Ascending aorta (tissue), 2 donors: ENCODE results near the gene TTC39C. TPM values are rescaled to one million over a fixed set of nuclear protein-coding genes. Genes with fewer than 3 reads are reported as not detected.

Source experiments
- DNase-seq, 2 donors: peaks; one replicate each; pipeline ENCODE4 v3.0.0-alpha.2; 2019; ENCODE audit warnings: low spot score in 2 of 2
- H3K27ac ChIP-seq, 2 donors: fragments of 200-600 bp; sonication (generic); one replicate each; pipeline ENCODE4 v1.5.1; 2016 to 2017; ENCODE audit warnings: mild to moderate bottlenecking in 1 of 2
- H3K27me3 ChIP-seq: fragments of 200-600 bp; sonication (generic); one replicate; pipeline ENCODE4 v1.5.1; 2017
- H3K36me3 ChIP-seq, 2 donors: fragments of 200-600 bp; sonication (generic); one replicate each; pipeline ENCODE4 v1.5.1; 2016
- H3K4me1 ChIP-seq, 2 donors: fragments of 200-600 bp; sonication (generic); one replicate each; pipeline ENCODE4 v1.5.1; 2016 to 2017; ENCODE audit warnings: mild to moderate bottlenecking in 1 of 2
- H3K4me3 ChIP-seq, 2 donors: fragments of 200-600 bp; sonication (generic); one replicate each; pipeline ENCODE4 v1.5.1; 2016 to 2017; ENCODE audit warnings: mild to moderate bottlenecking in 1 of 2
- H3K9me3 ChIP-seq, 2 donors: fragments of 200-600 bp; sonication (generic); one replicate each; pipeline ENCODE4 v1.5.1; 2016
- intact Hi-C: fragments of 100-400 bp; cut with DNase I; formaldehyde crosslinking; loops from one replicate; pipeline ENCODE4 v1.15.1; 2023
- total RNA-seq: library from RNA; depleted of rRNA; stranded (reverse); fragments of >200 nt; gene quantifications from one replicate; pipeline ENCODE4 v1.1.0, GENCODE V29; 2016
- TF ChIP-seq, protein P1 (sequence below), 3 experiments: fragments of 200-600 bp in 2 of 3; fragments of 450-650 bp in 1 of 3; sonication (generic) in 2 of 3; IDR thresholded peaks; one replicate each; pipeline ENCODE4 v1.5.1; 2016 to 2019; ENCODE audit warnings: antibody characterized with exemption in 3 of 3, mild to moderate bottlenecking in 1 of 3, moderate library complexity in 1 of 3

The TTC39C gene
- total RNA-seq, 1 donor from 2014 or later: 18.2 TPM

DNA sequence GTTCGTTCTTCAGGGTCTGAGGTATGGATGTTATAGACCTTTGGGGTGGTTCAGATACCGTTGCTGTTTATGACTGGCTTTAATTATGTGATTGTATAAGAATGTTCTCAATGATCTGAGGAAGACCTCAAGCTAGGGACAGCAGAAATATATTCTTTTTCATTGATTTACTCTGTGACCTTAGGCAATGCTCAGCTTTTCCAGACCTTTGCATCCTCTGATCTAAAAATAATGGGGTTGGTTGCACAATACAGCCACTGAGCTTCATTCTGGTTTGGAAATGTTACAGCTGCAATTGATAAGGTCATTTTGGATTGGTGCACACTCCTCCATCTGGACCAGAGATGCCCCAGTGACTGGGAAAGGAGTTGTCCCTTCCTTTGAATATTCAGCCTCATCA is 107.1 kb downstream of the TTC39C start:
- H3K27ac ChIP-seq: no peak overlapping the region
- no peaks in the 10 kb centered on the region for H3K4me1 ChIP-seq
- H3K4me3 ChIP-seq: no peak overlapping the region
- intact Hi-C loops: no loop called here
- no peaks in the 10 kb centered on the region for H3K9me3 ChIP-seq
- H3K36me3 ChIP-seq: no peaks in the 10 kb centered on the region
- H3K27me3 ChIP-seq: no peaks in the 10 kb centered on the region
- TF ChIP-seq, protein P1, sequence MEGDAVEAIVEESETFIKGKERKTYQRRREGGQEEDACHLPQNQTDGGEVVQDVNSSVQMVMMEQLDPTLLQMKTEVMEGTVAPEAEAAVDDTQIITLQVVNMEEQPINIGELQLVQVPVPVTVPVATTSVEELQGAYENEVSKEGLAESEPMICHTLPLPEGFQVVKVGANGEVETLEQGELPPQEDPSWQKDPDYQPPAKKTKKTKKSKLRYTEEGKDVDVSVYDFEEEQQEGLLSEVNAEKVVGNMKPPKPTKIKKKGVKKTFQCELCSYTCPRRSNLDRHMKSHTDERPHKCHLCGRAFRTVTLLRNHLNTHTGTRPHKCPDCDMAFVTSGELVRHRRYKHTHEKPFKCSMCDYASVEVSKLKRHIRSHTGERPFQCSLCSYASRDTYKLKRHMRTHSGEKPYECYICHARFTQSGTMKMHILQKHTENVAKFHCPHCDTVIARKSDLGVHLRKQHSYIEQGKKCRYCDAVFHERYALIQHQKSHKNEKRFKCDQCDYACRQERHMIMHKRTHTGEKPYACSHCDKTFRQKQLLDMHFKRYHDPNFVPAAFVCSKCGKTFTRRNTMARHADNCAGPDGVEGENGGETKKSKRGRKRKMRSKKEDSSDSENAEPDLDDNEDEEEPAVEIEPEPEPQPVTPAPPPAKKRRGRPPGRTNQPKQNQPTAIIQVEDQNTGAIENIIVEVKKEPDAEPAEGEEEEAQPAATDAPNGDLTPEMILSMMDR (IDR thresholded peaks at IDR 0.05): no peak
- DNase-seq: no peak

DNA sequence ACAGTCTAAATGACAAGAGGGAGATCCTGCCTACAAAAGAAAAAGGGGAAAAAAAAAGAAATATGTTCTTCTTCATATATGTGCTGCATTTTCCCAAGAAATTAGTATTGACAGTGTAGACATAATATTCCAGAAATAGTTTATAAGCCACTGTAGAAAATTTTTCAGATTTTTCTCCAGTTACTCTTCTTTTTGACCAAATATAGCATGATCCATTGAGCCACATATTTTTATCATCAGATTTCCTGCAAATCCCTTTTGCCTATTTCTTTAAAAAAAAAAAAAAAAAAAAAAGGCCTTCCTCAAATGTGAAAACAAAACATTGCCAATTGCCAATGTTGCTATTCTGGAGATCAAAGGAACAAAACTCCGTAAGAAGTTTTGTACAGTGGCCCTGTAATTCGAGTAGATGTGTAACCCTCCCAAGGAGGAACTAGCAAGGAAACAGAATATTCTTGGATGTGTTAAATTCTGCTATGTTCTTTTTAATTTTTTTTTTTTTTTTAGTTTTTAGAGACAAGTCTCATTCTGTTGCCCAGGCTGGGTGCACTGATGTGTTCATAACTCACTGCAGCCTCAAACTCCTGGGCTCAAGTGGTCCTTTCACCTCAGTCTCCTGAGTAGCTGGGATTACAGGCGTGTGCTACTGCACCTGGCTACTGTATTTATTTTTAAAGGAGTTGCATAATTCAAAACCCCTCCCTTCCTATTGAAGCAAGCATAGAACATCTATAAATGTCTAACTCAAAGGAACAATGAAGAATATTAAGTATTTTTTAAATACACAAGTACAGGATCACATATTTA is 111.8 kb downstream of the TTC39C start:
- no peak overlapping the region for H3K4me3 ChIP-seq
- TF ChIP-seq, protein P1 (IDR thresholded peaks at IDR 0.05): no peak
- DNase-seq: no peak
- H3K27ac ChIP-seq: no peak overlapping the region
- intact Hi-C loops: no loop called here
- H3K36me3 ChIP-seq: no peaks in the 10 kb centered on the region
- no peaks in the 10 kb centered on the region for H3K9me3 ChIP-seq
- no peaks in the 10 kb centered on the region for H3K27me3 ChIP-seq
- H3K4me1 ChIP-seq: no peaks in the 10 kb centered on the region

DNA sequence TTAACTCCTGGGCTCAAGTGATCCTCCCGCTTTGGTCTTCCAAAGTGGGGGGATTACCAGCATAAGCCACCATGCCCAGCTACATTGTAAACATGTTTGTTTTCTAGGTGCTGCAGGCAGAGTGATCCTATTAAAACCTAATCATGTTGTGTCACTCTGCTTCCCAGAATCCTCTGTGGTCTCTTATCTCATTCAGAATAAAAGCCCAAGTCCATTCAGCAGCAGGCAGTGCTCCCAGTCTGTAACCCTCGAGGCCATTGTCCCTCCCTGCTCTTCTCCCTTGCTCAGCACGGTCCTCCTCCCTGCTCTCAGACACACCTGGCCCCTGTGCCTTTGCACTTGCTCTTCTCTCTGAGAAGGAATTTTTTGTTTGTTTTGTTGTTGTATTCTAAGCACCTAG is 113.2 kb downstream of the TTC39C start:
- TF ChIP-seq, protein P1 (IDR thresholded peaks at IDR 0.05): no peak
- DNase-seq: no peak
- intact Hi-C loops: no loop called here
- no peak overlapping the region for H3K27ac ChIP-seq
- peaks cover 0 to 4% of the 10 kb centered on the region in 2 donors for H3K36me3 ChIP-seq
- no peak overlapping the region for H3K4me3 ChIP-seq
- no peaks in the 10 kb centered on the region for H3K4me1 ChIP-seq
- no peaks in the 10 kb centered on the region for H3K27me3 ChIP-seq
- H3K9me3 ChIP-seq: no peaks in the 10 kb centered on the region

DNA sequence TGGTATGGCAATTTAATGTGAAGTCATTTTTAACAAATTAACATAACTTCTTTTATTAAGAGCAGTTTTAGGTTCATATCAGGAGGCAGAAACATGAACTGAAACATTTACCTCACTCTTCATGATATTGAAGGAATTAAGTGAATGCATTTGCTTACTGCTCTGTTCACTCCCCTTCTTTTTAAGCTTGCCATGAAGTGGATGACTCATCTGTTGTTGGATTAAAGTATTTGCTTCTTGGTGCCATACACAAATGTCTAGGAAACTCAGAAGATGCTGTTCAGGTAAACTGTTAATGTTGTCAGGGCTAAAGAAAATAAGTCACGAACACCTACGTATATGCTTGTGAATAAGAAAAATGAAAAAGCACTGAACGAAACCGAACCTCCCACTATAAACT is 114.1 kb downstream of the TTC39C start:
- DNase-seq: no peak
- TF ChIP-seq, protein P1 (IDR thresholded peaks at IDR 0.05): no peak

DNA sequence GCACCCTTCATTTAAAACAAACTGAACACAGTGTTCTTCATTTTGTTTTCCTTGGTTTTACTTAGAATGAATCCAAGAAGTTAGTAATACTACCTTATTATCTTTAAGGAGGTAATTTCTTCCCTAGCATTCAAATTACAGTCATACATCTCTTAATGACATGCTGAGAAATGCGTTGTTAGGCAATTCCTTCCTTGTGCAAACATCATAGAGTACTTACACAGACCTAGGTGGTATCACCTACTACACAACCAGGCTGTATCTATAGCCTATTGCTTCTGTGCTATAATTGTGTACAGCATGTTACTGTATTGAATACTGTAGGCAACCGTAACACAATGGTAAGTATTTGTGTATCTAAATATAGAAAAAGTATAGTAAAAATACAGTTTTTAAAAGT is 115.9 kb downstream of the TTC39C start:
- Histone ChIP-seq H3K27ac (no peak overlapping the region), H3K36me3 (peaks cover 0 to 5% of the 10 kb centered on the region in 2 donors), H3K27me3 (no peaks in the 10 kb centered on the region), H3K4me3 (no peak overlapping the region), H3K9me3 (no peaks in the 10 kb centered on the region), H3K4me1 (no peaks in the 10 kb centered on the region)
- DNase-seq: no peak
- TF ChIP-seq, protein P1 (IDR thresholded peaks at IDR 0.05): no peak
- intact Hi-C loops: no loop called here

More for the DNA sequence above, 114.1 kb downstream of the TTC39C start:
- peaks cover 0 to 5% of the 10 kb centered on the region in 2 donors for H3K36me3 ChIP-seq
- H3K9me3 ChIP-seq: no peaks in the 10 kb centered on the region
- no peak overlapping the region for H3K4me3 ChIP-seq
- no peak overlapping the region for H3K27ac ChIP-seq
- intact Hi-C loops: no loop called here
- H3K27me3 ChIP-seq: no peaks in the 10 kb centered on the region
- H3K4me1 ChIP-seq: no peaks in the 10 kb centered on the region
